HG03064 (cell line): ENCODE results near the gene MCTP1.

Experiments used
- ATAC-seq: cut with Tn5 transposase; IDR thresholded peaks from one replicate; pipeline ENCODE4 v1.9.1; 2021; ENCODE audit warnings: low read depth; ENCODE audit not compliant: unreplicated experiment

MCTP1 gene

DNA sequence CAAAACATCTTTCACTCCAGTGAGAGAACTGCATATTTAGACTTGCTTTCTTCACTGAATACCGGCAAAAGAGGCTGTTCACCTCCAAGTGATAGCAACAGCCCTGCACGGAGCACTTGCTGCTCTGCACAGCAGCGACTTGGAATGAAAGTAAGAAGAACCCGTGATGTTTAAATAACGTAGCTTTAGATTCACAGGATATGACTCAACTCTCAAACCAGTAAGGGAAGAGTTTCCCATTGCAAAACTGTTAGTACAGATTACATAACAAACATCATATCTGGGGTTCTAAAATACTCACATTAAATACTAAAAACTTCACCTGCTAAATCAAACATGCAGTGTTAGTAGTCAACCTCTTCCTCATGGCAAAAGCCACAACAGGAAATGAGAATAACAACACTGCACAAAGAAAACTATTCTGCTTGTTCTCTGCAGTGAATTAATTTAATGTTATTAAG, 203.4 kb downstream of the MCTP1 start:
- ATAC-seq = peak; percentile 94

- no peak for ATAC-seq
These were observed 204.5 kb downstream of the MCTP1 start for GRCh38 chr5:95080441-95080840.

- no peak for ATAC-seq
These were observed 204.9 kb downstream of the MCTP1 start for GRCh38 chr5:95080030-95080429.

- ATAC-seq = no peak
These were observed 206.0 kb downstream of the MCTP1 start for GRCh38 chr5:95078868-95079267.

- no peak for ATAC-seq
These were observed 208.3 kb downstream of the MCTP1 start for GRCh38 chr5:95076395-95077185.

GRCh38 chr5:95075111-95075510, 209.8 kb downstream of the MCTP1 start:
- no peak for ATAC-seq

- no peak for ATAC-seq
These were observed 212.6 kb downstream of the MCTP1 start for GRCh38 chr5:95072281-95072680.

- no peak for ATAC-seq
These were observed 214.0 kb downstream of the MCTP1 start for GRCh38 chr5:95070866-95071265.

DNA sequence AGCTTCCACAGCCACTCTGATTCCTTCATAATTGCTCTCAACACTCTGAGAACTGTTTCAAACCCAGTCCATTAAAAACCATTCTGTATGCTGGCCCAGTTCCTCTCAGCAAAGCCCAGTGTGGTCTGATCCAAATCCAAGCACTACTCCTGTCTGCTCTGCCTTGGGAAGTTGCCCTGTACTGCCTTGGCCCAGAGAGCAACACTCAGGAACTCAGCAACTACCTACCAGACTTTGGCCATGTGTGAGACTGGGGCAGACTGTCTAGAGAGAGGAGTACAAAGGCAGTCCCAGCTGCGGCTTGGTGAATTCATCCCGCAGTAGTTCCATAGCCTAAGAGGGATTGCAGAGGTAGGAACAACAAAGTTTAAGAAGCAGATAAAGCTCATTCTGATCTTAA, 214.4 kb downstream of the MCTP1 start:
- ATAC-seq = no peak

GRCh38 chr5:95069948-95070347, 214.9 kb downstream of the MCTP1 start:
- no peak for ATAC-seq

DNA sequence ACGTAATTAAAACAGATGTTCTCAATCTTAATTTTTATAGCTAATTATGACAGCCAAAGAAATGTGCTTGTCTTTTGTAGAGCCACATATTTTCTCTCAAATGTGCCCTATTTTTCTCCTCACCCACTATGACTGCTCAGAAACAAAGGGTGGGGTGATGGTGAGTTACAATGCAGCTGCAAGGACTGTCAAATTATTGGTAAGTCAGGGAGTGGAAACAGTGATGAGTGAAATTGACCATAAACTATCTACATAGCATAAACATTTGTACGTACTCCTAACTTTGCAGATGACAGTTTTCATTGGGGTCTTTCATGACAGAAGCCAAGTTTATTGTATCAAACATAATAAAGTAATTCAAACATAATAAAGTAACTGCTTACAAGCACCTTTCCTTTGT, 215.9 kb downstream of the MCTP1 start:
- ATAC-seq = no peak

DNA sequence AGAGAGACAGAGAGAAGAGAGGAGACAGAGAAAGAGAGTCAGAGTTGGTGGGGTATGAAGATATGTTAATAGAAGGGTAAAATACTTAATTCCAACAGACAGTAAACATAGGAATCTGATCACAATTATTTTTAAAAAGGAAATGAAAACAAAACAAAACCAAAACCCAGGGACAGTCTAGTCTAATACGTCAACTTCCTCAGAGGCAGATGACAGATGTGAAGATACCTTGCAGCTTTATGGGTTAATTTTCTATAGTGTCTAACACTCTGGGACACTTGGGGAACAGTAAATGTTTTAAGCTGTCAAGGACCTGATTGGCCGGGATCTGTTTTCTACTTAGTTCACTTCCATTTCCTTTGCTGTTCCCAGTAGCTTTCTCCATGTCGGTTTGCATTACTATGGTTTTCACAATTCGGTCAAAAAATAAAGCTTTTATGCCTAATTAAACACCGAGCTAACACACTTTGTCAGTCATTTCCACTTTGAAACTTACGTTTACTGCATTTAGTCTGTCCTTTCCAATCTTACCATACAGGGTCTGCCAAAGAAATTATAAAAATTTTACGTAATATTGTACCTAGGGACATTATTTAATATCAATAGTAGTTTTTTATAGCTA, 216.5 kb downstream of the MCTP1 start:
- no peak for ATAC-seq

DNA sequence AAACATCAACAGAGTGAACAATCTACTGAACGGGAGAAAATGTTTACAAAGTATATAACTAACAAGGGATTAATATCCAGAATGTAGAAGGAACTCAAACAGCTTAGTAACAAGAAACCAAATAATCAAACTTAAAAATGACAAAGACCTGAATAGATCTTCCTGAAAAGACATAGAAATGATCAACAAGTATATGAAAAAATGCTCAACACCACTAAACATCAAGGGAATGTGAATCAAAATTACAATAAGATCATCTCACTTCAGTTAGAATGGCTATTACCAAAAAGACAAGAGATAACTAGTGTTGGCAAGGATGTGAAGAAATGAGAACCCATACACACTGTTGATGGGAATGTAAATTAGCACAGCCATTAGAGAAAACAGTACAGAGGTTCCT, 218.8 kb downstream of the MCTP1 start:
- ATAC-seq = no peak

GRCh38 chr5:95063492-95063891, 221.4 kb downstream of the MCTP1 start:
- no peak for ATAC-seq

GRCh38 chr5:95060098-95060497, 224.8 kb downstream of the MCTP1 start:
- ATAC-seq = no peak

- ATAC-seq = no peak
These were observed 225.3 kb downstream of the MCTP1 start for GRCh38 chr5:95059636-95060035.

GRCh38 chr5:95057615-95058014, 227.3 kb downstream of the MCTP1 start:
- no peak for ATAC-seq

DNA sequence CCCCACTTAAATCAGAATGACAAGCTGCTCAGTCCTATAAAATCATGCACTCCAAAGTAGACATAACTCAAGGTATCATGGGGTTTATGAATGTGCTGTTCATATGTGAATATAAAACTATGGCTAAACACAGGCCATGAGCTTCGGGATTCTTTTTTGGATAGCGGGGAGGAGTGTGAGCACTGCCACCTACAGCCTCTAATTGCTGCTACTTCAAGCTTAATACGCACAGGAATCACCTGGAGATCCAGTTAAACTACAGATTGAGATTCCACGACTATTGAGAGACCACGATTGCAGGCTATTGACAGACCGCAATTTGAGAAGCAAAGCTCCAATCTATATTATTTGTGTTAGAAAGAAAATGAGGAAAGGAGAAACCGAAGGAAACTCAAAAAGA, 231.6 kb downstream of the MCTP1 start:
- ATAC-seq = no peak

DNA sequence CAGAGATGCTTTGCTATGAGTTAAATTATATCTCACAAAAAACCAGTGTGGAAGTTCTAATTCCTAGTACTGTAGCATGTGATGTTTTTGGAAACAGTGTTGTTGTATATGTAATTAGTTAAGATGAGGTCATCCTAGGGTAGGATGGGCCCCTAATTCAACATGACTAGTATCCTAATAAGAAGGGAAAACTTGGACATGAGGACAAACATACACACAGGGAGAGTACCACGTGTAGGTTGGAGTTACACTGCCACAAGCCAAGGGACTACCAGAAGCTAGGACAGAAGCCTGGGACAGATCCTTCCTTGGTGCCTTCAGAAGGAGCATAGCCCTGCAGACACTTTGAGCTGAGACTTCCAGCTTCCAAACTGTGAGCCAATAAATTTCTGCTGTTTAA, 234.2 kb downstream of the MCTP1 start:
- no peak for ATAC-seq

DNA sequence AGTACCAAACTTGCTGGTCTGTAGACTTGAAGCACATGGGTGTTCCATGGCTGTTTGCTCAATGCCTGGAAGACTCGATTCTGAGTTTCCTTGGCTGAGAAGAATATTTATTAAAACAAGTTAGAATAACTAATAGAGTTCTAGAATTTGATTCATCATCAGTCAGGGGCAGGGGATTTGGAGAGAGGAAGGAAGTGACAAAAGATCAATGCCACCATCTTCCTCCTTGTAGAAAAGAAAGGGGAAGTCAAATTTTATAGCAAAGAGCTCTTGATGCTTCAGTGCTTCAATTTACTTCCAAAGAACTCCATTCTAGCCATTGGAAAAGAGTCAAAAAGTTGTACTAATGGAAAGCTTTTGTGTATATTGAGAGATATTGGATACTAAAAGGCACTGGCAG, 236.3 kb downstream of the MCTP1 start:
- no peak for ATAC-seq

GRCh38 chr5:95045181-95045965, 239.5 kb downstream of the MCTP1 start:
- ATAC-seq = no peak
